Colonic mucosa (tissue), 4 donors: ENCODE data around the gene MED14. TPM values are rescaled to one million over a fixed set of nuclear protein-coding genes. Genes with fewer than 3 reads are reported as not detected.

Experiments
- DNase-seq: peaks from one replicate; pipeline ENCODE4 v3.0.0-alpha.2; 2020
- H3K27ac ChIP-seq: fragments of 200-600 bp; one replicate; pipeline ENCODE4 v1.8.0; 2021
- H3K27me3 ChIP-seq: fragments of 200-600 bp; one replicate; pipeline ENCODE4 v1.8.0; 2021
- H3K36me3 ChIP-seq: fragments of 200-600 bp; one replicate; pipeline ENCODE4 v1.8.0; 2021
- H3K4me1 ChIP-seq: fragments of 200-600 bp; one replicate; pipeline ENCODE4 v1.8.0; 2021; ENCODE audit warnings: mild to moderate bottlenecking
- H3K4me3 ChIP-seq: fragments of 200-600 bp; one replicate; pipeline ENCODE4 v1.8.0; 2021
- H3K9ac ChIP-seq, 2 donors: one replicate each; pipeline ENCODE4 v1.7.0; 2013; ENCODE audit warnings: control low read depth in 2 of 2, low read depth in 2 of 2, low read length in 2 of 2
- H3K9me3 ChIP-seq: fragments of 200-600 bp; one replicate; pipeline ENCODE4 v1.8.0; 2021
- CTCF ChIP-seq: fragments of 200-600 bp; IDR thresholded peaks from one replicate; pipeline ENCODE4 v1.8.0; 2022; ENCODE audit warnings: antibody characterized with exemption, mild to moderate bottlenecking
- intact Hi-C: fragments of 100-400 bp; cut with DNase I; formaldehyde crosslinking; loops from one replicate; pipeline ENCODE4 v1.14.1; 2022
- total RNA-seq, 2 donors: library from RNA; stranded (reverse); fragmentation: NEBNext Ultra II Directional in 1 of 2; extraction: Animal tissue kit (Norgen Biotek cat#: 25700) in 1 of 2; gene quantifications; one replicate each; pipeline ENCODE4 v1.2.1, GENCODE V29; 2021
- donor health status: healthy.
- donor health status: DM: no; HTN: no; CAD: no.
- donor health status: DM: no; HTN: no; CAD: no.

The MED14 gene
- total RNA-seq, 2 donors from 2014 or later = 59.1 to 63.0 TPM

GRCh38 chrX:40778861-40779575, 43.7 kb upstream of the MED14 start:
- no peaks in the 10 kb centered on the region for H3K36me3 ChIP-seq
- no peaks in the 10 kb centered on the region for H3K4me1 ChIP-seq
- H3K27me3 ChIP-seq = peaks cover 3% of the 10 kb centered on the region
- intact Hi-C loops = no loop called here
- no peak overlapping the region for H3K27ac ChIP-seq
- no peaks in the 10 kb centered on the region for H3K9me3 ChIP-seq
- no peak for DNase-seq
- no peak overlapping the region for H3K9ac ChIP-seq
- no peak for TF ChIP-seq CTCF
- H3K4me3 ChIP-seq = no peak overlapping the region

- Histone ChIP-seq H3K9ac (no peak overlapping the region), H3K27ac (no peak overlapping the region), H3K27me3 (no peaks in the 10 kb centered on the region), H3K4me3 (no peak overlapping the region), H3K36me3 (no peaks in the 10 kb centered on the region), H3K4me1 (no peaks in the 10 kb centered on the region), H3K9me3 (no peaks in the 10 kb centered on the region)
- no peak for TF ChIP-seq CTCF
- intact Hi-C loops = no loop called here
- no peak for DNase-seq
These were observed 38.5 kb upstream of the MED14 start for GRCh38 chrX:40773809-40774208.

- Histone ChIP-seq H3K27ac (no peak overlapping the region), H3K4me1 (no peaks in the 10 kb centered on the region), H3K9ac (no peak overlapping the region), H3K36me3 (no peaks in the 10 kb centered on the region), H3K9me3 (no peaks in the 10 kb centered on the region), H3K4me3 (no peak overlapping the region), H3K27me3 (no peaks in the 10 kb centered on the region)
- DNase-seq = no peak
- no peak for TF ChIP-seq CTCF
- intact Hi-C loops = no loop called here
These were observed 37.8 kb upstream of the MED14 start for GRCh38 chrX:40773188-40773587.

GRCh38 chrX:40772290-40772689, 36.9 kb upstream of the MED14 start:
- Histone ChIP-seq H3K27ac (no peak overlapping the region), H3K9ac (no peak overlapping the region), H3K4me1 (no peaks in the 10 kb centered on the region), H3K27me3 (no peaks in the 10 kb centered on the region), H3K4me3 (no peak overlapping the region), H3K9me3 (no peaks in the 10 kb centered on the region), H3K36me3 (no peaks in the 10 kb centered on the region)
- TF ChIP-seq CTCF = no peak
- no peak for DNase-seq
- intact Hi-C loops = no loop called here

- peaks cover 8% of the 10 kb centered on the region for H3K27me3 ChIP-seq
- intact Hi-C loops = no loop called here
- no peak overlapping the region for H3K9ac ChIP-seq
- no peaks in the 10 kb centered on the region for H3K36me3 ChIP-seq
- H3K4me3 ChIP-seq = no peak overlapping the region
- no peak overlapping the region for H3K27ac ChIP-seq
- DNase-seq = no peak
- H3K9me3 ChIP-seq = no peaks in the 10 kb centered on the region
- H3K4me1 ChIP-seq = no peaks in the 10 kb centered on the region
- TF ChIP-seq CTCF = no peak
These were observed 26.4 kb upstream of the MED14 start for GRCh38 chrX:40761762-40762161.
